ENCODE results near the gene SPAG4.

Gene SPAG4

GRCh38 chr20:35592339-35592974 lies 23.2 kb upstream of the SPAG4 start:
- Mint-ChIP-seq H3K4me1 (ENCODE audit: low read depth) (peaks cover 1% of the 10 kb centered on the region), H3K27ac (no peak overlapping the region), H3K4me3 (no peak overlapping the region), H3K27me3 (no peaks in the 10 kb centered on the region), H3K36me3 (ENCODE audit: low read depth) (no peaks in the 10 kb centered on the region), H3K9me3 (no peaks in the 10 kb centered on the region)
- no peak for DNase-seq

- H3K9me3 Mint-ChIP-seq: no peaks in the 10 kb centered on the region
Measured at GRCh38 chr20:35595456-35595855, 20.2 kb upstream of the SPAG4 start.

GRCh38 chr20:35595901-35596300 lies 19.7 kb upstream of the SPAG4 start:
- H3K4me1 Mint-ChIP-seq (ENCODE audit: low read depth): peaks cover 2% of the 10 kb centered on the region
- no peaks in the 10 kb centered on the region for H3K9me3 Mint-ChIP-seq
- no peak overlapping the region for H3K27ac Mint-ChIP-seq
- no peaks in the 10 kb centered on the region for H3K36me3 Mint-ChIP-seq (ENCODE audit: low read depth)
- no peak for DNase-seq
- H3K4me3 Mint-ChIP-seq: no peak overlapping the region
- peaks cover 21% of the 10 kb centered on the region for H3K27me3 Mint-ChIP-seq

More at GRCh38 chr20:35595456-35595855, 20.2 kb upstream of the SPAG4 start:
- Mint-ChIP-seq H3K4me1 (ENCODE audit: low read depth) (no peaks in the 10 kb centered on the region), H3K27ac (no peak overlapping the region), H3K4me3 (no peak overlapping the region), H3K36me3 (ENCODE audit: low read depth) (no peaks in the 10 kb centered on the region), H3K27me3 (peaks cover 17% of the 10 kb centered on the region)
- no peak for DNase-seq

- Mint-ChIP-seq H3K9me3 (no peaks in the 10 kb centered on the region), H3K27ac (no peak overlapping the region), H3K36me3 (ENCODE audit: low read depth) (no peaks in the 10 kb centered on the region), H3K27me3 (peaks cover 30% of the 10 kb centered on the region), H3K4me3 (no peak overlapping the region), H3K4me1 (ENCODE audit: low read depth) (peaks cover 8% of the 10 kb centered on the region)
- DNase-seq: no peak
Measured at GRCh38 chr20:35597186-35597585, 18.4 kb upstream of the SPAG4 start.

GRCh38 chr20:35598476-35598875 lies 17.2 kb upstream of the SPAG4 start:
- H3K27ac Mint-ChIP-seq: no peak overlapping the region
- H3K4me3 Mint-ChIP-seq: no peak overlapping the region
- H3K36me3 Mint-ChIP-seq (ENCODE audit: low read depth): no peaks in the 10 kb centered on the region

GRCh38 chr20:35598899-35599775 lies 16.5 kb upstream of the SPAG4 start:
- DNase-seq: no peak
- H3K4me3 Mint-ChIP-seq: no peak overlapping the region
- H3K9me3 Mint-ChIP-seq: no peaks in the 10 kb centered on the region
- H3K27ac Mint-ChIP-seq: no peak overlapping the region
- no peaks in the 10 kb centered on the region for H3K36me3 Mint-ChIP-seq (ENCODE audit: low read depth)
- H3K4me1 Mint-ChIP-seq (ENCODE audit: low read depth): peaks cover 8% of the 10 kb centered on the region
- peaks cover 44% of the 10 kb centered on the region for H3K27me3 Mint-ChIP-seq

More at GRCh38 chr20:35598476-35598875, 17.2 kb upstream of the SPAG4 start:
- peaks cover 8% of the 10 kb centered on the region for H3K4me1 Mint-ChIP-seq (ENCODE audit: low read depth)
- H3K27me3 Mint-ChIP-seq: peaks cover 42% of the 10 kb centered on the region
- no peaks in the 10 kb centered on the region for H3K9me3 Mint-ChIP-seq
- no peak for DNase-seq

GRCh38 chr20:35599776-35600120 lies 15.9 kb upstream of the SPAG4 start:
- no peak overlapping the region for H3K4me3 Mint-ChIP-seq
- peaks cover 8% of the 10 kb centered on the region for H3K4me1 Mint-ChIP-seq (ENCODE audit: low read depth)

GRCh38 chr20:35600176-35600992 lies 15.2 kb upstream of the SPAG4 start:
- no peak overlapping the region for H3K27ac Mint-ChIP-seq
- no peaks in the 10 kb centered on the region for H3K9me3 Mint-ChIP-seq
- H3K4me1 Mint-ChIP-seq (ENCODE audit: low read depth): peaks cover 8% of the 10 kb centered on the region
- H3K4me3 Mint-ChIP-seq: peak overlapping the region; percentile 69
- no peak for DNase-seq
- H3K27me3 Mint-ChIP-seq: peaks cover 44% of the 10 kb centered on the region
- H3K36me3 Mint-ChIP-seq (ENCODE audit: low read depth): no peaks in the 10 kb centered on the region

More at GRCh38 chr20:35599776-35600120, 15.9 kb upstream of the SPAG4 start:
- no peak overlapping the region for H3K27ac Mint-ChIP-seq
- peaks cover 44% of the 10 kb centered on the region for H3K27me3 Mint-ChIP-seq
- no peaks in the 10 kb centered on the region for H3K36me3 Mint-ChIP-seq (ENCODE audit: low read depth)
- DNase-seq: no peak
- H3K9me3 Mint-ChIP-seq: no peaks in the 10 kb centered on the region

GRCh38 chr20:35600993-35601973 lies 14.3 kb upstream of the SPAG4 start:
- Mint-ChIP-seq H3K36me3 (ENCODE audit: low read depth) (no peaks in the 10 kb centered on the region), H3K4me1 (ENCODE audit: low read depth) (peaks cover 8% of the 10 kb centered on the region), H3K27ac (peak overlapping the region; percentile 20), H3K4me3 (peak overlapping the region; percentile 69), H3K9me3 (no peaks in the 10 kb centered on the region), H3K27me3 (peaks cover 44% of the 10 kb centered on the region)
- peak; percentile 85 for DNase-seq

- H3K27ac Mint-ChIP-seq: no peak overlapping the region
- peaks cover 44% of the 10 kb centered on the region for H3K27me3 Mint-ChIP-seq
- peaks cover 11% of the 10 kb centered on the region for H3K4me1 Mint-ChIP-seq (ENCODE audit: low read depth)
- no peaks in the 10 kb centered on the region for H3K36me3 Mint-ChIP-seq (ENCODE audit: low read depth)
- no peaks in the 10 kb centered on the region for H3K9me3 Mint-ChIP-seq
- H3K4me3 Mint-ChIP-seq: peak overlapping the region; percentile 26
- DNase-seq: no peak
Measured at GRCh38 chr20:35601990-35602389, 13.6 kb upstream of the SPAG4 start.

GRCh38 chr20:35602851-35603495 lies 12.7 kb upstream of the SPAG4 start:
- no peak for DNase-seq
- Mint-ChIP-seq H3K27me3 (peaks cover 44% of the 10 kb centered on the region), H3K27ac (no peak overlapping the region), H3K9me3 (no peaks in the 10 kb centered on the region), H3K4me3 (no peak overlapping the region), H3K36me3 (ENCODE audit: low read depth) (no peaks in the 10 kb centered on the region), H3K4me1 (ENCODE audit: low read depth) (peaks cover 12% of the 10 kb centered on the region)

GRCh38 chr20:35603695-35604448 lies 11.8 kb upstream of the SPAG4 start:
- no peak overlapping the region for H3K4me3 Mint-ChIP-seq
- peaks cover 41% of the 10 kb centered on the region for H3K27me3 Mint-ChIP-seq
- no peak for DNase-seq
- H3K4me1 Mint-ChIP-seq (ENCODE audit: low read depth): peaks cover 12% of the 10 kb centered on the region
- no peaks in the 10 kb centered on the region for H3K9me3 Mint-ChIP-seq
- H3K36me3 Mint-ChIP-seq (ENCODE audit: low read depth): no peaks in the 10 kb centered on the region
- H3K27ac Mint-ChIP-seq: no peak overlapping the region

GRCh38 chr20:35604449-35604747 lies 11.2 kb upstream of the SPAG4 start:
- no peaks in the 10 kb centered on the region for H3K9me3 Mint-ChIP-seq
- H3K27me3 Mint-ChIP-seq: peaks cover 38% of the 10 kb centered on the region
- H3K4me1 Mint-ChIP-seq (ENCODE audit: low read depth): peaks cover 12% of the 10 kb centered on the region
- no peak overlapping the region for H3K27ac Mint-ChIP-seq
- H3K36me3 Mint-ChIP-seq (ENCODE audit: low read depth): no peaks in the 10 kb centered on the region
- H3K4me3 Mint-ChIP-seq: no peak overlapping the region
- no peak for DNase-seq

Measured in activated T-cell treated with anti-CD3 and anti-CD28 coated beads, Interleukin-2, amount 50 U/mL, for 24 hours (primary cell).